Activated CD4-positive, alpha-beta T cell treated with anti-CD3 and anti-CD28 coated beads, Interleukin-2, amount 50 U/mL, for 16 hours (primary cell): ENCODE results near the gene EZH1.
A peak's percentile ranks its signal among the peaks of the same experiment; 100 is the strongest.
"Not testable (repeated sequence)": the region's sequence is repeated elsewhere in the genome, so short reads cannot be mapped to it uniquely, and the experiment has no call there.

Experiments
- DNase-seq: peaks from one replicate; pipeline ENCODE4 v3.0.0-alpha.2; 2020

EZH1 gene

DNA sequence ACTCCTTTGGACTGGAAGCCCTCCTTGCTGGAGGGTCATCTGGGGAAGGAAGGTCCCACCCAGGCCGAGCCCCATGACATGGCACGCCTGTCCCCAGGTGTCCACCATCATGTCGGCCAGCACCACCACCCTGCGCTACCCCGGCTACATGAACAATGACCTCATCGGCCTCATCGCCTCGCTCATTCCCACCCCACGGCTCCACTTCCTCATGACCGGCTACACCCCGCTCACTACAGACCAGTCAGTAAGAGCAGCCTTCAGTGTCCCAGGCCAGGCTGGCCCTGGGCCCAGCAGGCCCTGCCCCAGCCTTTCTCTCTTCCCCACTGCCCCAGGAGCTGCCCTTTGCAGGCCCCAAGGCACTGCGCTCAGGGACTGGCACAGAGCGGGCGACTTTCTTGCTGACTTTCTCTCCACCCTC, 79.2 kb downstream of the EZH1 start:
- no peak for DNase-seq

DNA sequence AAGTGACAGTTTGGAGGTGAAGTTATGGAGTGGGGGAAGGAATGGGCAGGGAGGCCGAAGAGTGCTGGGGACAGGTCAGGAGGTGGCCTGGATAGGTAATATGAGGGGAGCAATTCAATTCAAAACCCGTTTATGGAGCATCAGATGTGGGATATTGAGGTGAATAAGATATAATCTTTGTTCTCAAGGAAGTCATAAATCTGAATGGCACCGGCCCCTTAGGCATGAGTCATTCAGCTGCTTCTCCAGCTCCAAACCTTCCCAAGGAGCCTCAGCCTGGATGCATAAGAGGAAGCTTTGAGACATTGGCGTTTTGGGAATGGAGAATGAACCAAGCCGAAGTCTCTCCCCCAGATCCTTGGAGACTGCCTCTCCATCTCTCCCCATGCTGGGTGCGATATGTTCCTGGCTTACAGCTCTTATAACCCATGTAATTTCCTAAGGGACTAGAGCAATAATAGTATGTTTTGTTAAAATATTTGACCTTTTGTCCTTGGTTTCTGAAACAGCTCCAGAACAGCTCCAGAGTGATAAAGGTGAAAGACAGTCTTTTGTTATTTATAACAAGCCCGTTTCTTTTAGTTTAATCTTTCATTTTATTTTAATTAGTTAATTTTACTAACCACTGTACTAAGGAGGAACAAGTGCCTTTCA, 84.0 kb downstream of the EZH1 start:
- no peak for DNase-seq

DNA sequence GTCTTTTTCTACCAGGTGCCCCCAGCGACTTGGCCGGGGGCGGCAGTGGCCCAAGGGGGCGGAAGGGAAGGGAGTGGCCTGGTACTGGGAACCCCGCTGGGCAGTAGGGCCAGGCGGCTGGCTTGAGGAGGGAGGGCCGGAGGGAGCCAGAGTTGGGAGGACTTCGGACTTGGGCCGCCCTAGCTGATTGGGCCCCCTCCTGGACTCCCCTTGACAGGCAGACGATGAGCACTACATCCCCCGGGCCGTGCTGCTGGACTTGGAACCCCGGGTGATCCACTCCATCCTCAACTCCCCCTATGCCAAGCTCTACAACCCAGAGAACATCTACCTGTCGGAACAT, 84.9 kb downstream of the EZH1 start:
- not testable (repeated sequence) for DNase-seq

DNA sequence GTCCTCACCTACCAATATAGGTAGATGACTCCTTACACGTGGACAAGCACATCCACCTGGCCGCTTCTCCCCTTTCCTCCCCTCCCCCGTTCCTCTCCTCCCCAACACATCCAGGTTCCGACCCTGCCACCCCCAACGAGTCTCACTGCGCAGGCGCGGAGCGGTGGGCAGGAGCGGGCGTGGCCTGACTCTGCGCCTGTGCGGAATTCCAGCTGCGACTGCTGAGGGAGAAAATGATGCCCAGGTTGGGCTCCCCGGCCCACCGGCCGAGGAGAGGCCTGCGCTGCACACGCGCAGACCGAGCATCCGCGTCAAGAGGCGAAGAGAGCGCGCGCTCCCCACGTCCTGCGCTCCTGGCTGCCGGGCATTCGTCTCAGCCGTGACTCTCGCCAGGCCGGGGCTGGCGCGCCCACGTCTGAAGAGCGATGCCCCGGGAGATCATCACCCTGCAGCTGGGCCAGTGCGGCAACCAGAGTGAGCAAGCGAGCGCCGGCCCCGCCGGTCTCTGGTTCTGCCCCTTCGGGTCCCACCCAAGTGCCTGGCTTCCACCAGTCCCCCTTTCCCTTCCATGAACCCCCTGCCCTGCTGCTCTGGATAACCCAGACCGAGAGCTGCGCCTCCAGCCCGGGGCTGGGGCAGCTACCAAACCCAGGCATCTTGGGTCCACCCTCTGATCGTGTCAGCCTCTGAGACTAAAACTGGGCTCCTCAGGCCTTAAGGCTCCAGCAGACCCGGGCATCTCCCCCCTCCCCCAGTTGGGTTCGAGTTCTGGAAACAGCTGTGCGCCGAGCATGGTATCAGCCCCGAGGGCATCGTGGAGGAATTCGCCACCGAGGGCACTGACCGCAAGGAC, 85.5 kb downstream of the EZH1 start, which contains the start of gene TUBG2:
Gene TUBG2 (plus strand): TSS at position 206 of the 853 bp plus-strand sequence. CDS start 220 bp downstream, at position 426.
- DNase-seq = peak; percentile 71

DNA sequence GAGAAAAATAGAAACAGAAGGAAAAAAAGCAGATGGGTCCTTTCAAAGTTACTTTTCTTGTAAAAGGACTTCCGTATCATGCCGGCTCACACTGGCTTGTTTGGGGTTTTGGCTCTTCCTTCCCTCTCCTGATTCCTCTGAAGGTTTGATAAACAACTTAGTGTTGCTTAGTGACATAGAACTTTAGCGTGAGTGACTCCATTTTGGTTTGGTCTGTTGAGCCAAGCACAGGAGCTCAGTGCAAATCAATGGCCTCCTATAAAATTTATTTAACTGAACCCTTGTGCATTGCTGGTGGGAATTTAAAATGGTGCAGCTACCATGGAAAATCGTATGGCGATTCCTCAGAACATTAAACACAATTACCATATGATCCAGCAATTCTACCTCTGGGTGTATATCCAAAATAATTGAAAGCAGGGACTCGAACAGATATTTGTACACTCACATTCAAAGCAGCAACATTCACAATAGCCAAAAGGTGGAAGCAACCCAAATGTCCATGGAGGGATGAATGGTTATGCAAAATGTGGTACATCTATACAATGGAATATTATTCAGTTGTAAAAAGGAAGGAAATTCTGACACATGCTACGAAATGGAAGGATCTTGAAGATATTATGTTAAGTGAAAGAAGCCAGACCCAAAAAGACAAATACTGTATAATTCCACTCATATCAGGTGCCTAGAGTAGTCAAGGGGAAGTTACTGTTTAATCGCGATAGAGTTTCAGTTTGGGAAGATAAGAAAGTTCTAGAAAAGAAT, 86.8 kb downstream of the EZH1 start:
- DNase-seq = no peak

DNA sequence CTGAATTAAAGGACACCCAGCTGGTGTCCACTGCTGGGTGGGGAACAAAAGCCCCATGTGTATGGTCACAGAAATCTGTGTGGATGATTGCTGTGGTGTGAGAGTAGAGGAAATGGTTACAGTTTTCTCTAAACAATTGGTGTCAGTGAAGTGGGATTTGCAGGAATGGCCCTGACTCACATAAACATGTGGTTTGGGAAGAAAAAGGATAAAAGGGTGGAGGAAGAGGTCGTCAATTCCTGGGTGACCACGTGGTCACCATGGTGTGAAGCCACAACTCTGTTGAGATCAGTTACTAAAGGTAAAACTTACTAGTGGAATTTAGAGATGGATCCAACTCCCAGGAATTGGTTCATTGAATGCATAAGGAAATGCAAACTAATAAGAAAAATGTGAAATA, 89.3 kb downstream of the EZH1 start:
- DNase-seq = no peak

DNA sequence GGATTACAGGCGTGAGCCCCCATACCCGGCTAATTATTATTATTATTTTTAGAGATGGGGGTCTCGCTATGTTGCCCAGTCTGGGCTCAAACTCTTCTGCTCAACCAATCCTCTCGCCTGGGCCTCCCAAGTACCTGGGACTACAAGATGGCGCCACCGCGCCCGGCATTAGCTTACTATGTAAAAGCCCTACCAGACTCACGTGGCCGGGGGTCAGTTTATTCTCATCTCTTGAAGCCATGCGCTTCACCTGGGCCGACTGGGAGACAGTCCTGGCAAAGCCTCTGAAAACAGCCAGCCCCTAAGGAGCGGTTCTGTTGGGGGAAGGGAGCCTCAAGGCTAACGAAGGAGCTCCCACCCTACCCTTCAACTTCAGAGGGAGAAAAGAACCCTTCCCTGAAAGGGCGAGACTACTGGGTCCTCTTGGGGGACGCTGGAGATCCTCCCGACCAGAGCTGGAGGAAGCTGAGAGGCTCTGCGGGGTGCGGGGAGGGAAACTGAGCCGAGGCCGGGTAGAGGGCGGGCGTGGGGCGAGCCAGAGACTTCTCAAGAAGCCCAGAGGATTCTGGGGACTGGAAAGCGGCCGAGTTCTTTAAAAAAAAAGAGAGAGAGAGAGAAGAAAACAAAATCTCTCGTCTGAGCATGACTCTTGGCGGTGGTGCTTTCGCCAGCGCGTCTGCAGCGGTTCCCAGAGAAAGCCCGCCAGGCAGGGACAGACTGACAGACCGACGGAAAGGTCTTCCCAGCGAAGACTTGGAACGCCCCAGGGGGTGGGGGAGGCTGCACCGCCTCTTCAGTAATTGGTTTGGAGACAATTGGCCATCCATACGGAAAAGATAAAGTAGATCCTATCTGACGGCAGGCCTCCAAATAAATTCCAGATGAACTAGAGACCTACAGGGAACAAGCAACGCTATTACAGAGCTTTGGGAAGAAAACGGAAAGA, 91.4 kb downstream of the EZH1 start:
- no peak for DNase-seq

DNA sequence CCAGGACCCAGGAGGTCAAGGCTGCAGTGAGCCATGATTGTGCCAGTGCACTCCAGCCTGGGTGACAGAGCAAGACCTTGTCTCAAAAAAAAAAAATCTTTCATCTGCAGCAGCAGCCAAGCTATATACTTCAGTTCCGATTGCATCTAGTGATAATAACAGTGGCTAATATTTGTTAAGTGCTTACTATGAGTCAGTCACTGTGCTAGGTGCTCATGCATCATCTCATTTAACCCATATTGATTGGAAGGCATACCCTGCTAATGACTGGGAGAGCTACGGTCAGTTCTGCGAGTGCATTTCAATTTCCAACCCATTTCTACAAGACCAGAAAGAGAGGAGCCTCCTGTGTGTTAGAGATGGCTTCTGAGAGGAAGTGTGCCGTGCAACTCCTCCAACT, 93.4 kb downstream of the EZH1 start:
- DNase-seq = no peak
